Sigmoid colon (tissue), 4 donors: ENCODE measurements around the gene SPDYA.
A peak's percentile ranks its signal among the peaks of the same experiment; 100 is the strongest.

ENCODE experiments used
- EP300 ChIP-seq, 4 donors: sonication (generic); formaldehyde crosslinking; IDR thresholded peaks; one replicate each; pipeline ENCODE4 v1.6.1; 2017; ENCODE audit warnings: antibody characterized with exemption in 4 of 4
- POLR2A ChIP-seq, 2 donors: fragments of 450-650 bp; IDR thresholded peaks; one replicate each; pipeline ENCODE4 v1.6.1; 2016; ENCODE audit warnings: antibody characterized with exemption in 2 of 2, mild to moderate bottlenecking in 2 of 2, moderate library complexity in 2 of 2
- POLR2AphosphoS5 ChIP-seq, 4 donors: sonication (generic); formaldehyde crosslinking; IDR thresholded peaks; one replicate each; pipeline ENCODE4 v1.6.1; 2017; ENCODE audit warnings: antibody characterized with exemption in 4 of 4
- TF ChIP-seq, protein P1 (sequence below), 4 experiments: fragments of 450-650 bp in 3 of 4; fragments of 200-600 bp in 1 of 4; IDR thresholded peaks; one replicate each; pipeline ENCODE4 v1.5.1; 2016 to 2019; ENCODE audit warnings: antibody characterized with exemption in 4 of 4, mild to moderate bottlenecking in 3 of 4, moderate library complexity in 2 of 4

GRCh38 chr2:28870146-28870891, 59.7 kb downstream of the SPDYA start, which contains the start of gene TRMT61B:
- TF ChIP-seq POLR2A (IDR thresholded peaks at IDR 0.05) (peak; percentile 9 to 58), EP300 (IDR thresholded peaks at IDR 0.05) (peak in 2 of 4 donors; percentile 12 to 64), POLR2AphosphoS5 (IDR thresholded peaks at IDR 0.05) (peak; percentile 76 to 93 (median 88))
- TF ChIP-seq, protein P1, sequence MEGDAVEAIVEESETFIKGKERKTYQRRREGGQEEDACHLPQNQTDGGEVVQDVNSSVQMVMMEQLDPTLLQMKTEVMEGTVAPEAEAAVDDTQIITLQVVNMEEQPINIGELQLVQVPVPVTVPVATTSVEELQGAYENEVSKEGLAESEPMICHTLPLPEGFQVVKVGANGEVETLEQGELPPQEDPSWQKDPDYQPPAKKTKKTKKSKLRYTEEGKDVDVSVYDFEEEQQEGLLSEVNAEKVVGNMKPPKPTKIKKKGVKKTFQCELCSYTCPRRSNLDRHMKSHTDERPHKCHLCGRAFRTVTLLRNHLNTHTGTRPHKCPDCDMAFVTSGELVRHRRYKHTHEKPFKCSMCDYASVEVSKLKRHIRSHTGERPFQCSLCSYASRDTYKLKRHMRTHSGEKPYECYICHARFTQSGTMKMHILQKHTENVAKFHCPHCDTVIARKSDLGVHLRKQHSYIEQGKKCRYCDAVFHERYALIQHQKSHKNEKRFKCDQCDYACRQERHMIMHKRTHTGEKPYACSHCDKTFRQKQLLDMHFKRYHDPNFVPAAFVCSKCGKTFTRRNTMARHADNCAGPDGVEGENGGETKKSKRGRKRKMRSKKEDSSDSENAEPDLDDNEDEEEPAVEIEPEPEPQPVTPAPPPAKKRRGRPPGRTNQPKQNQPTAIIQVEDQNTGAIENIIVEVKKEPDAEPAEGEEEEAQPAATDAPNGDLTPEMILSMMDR (IDR thresholded peaks at IDR 0.05): no peak
